Measurements from ENCODE around the gene NDST4. TPM values are rescaled to one million over a fixed set of nuclear protein-coding genes. Genes with fewer than 3 reads are reported as not detected.

NDST4 gene
- total and polyA plus RNA-seq, 7 experiments from 2014 or later: not detected

GRCh38 chr4:114783215-114783595 lies 330.2 kb downstream of the NDST4 start:
- POLR2A ChIA-PET: no interaction called here
- no peak for DNase-seq
- intact Hi-C loops (cut with micrococcal nuclease): no loop called here
- H3K36me3 ChIP-seq (ENCODE audit: control insufficient read depth in 2 of 3, insufficient read depth in 3 of 3, low read length in 3 of 3): no peaks in the 10 kb centered on the region
- no peaks in the 10 kb centered on the region for H3K9me3 ChIP-seq (ENCODE audit: control insufficient read depth in 2 of 3, low read length in 3 of 3)
- no peak overlapping the region for H3K27ac ChIP-seq (ENCODE audit: low read depth, low read length)
- H3K4me3 ChIP-seq (ENCODE audit: low read length): no peak overlapping the region
- Mint-ChIP-seq H3K27me3 (peaks cover 0 to 30% (median 7%) of the 10 kb centered on the region in 5 donors), H3K36me3 (peaks cover 0 to 3% (median 0%) of the 10 kb centered on the region in 5 donors), H3K4me3 (no peak overlapping the region), H3K4me1 (no peaks in the 10 kb centered on the region), H3K9me3 (peaks cover 0 to 5% (median 0%) of the 10 kb centered on the region in 11 donors), H3K27ac (no peak overlapping the region)
- no peaks in the 10 kb centered on the region for H3K4me1 ChIP-seq (ENCODE audit: control insufficient read depth in 2 of 2, insufficient read depth in 2 of 2, low read length in 2 of 2)
- CTCF ChIA-PET: no interaction called here
- no peak for ATAC-seq
- no peaks in the 10 kb centered on the region for H3K27me3 ChIP-seq (ENCODE audit: control insufficient read depth in 2 of 2, insufficient read depth in 2 of 2, low read length in 2 of 2)

- H3K9me3 ChIP-seq (ENCODE audit: control insufficient read depth in 2 of 3, low read length in 3 of 3): no peaks in the 10 kb centered on the region
- ChIA-PET CTCF (no interaction called here), POLR2A (no interaction called here)
- H3K36me3 Mint-ChIP-seq: peaks cover 0 to 3% (median 0%) of the 10 kb centered on the region in 5 donors
- intact Hi-C loops (cut with micrococcal nuclease): no loop called here
- DNase-seq (no peak), ATAC-seq (no peak)
- no peak overlapping the region for H3K4me3 Mint-ChIP-seq
- no peak overlapping the region for H3K27ac Mint-ChIP-seq
- no peaks in the 10 kb centered on the region for H3K27me3 ChIP-seq (ENCODE audit: control insufficient read depth in 2 of 2, insufficient read depth in 2 of 2, low read length in 2 of 2)
- no peaks in the 10 kb centered on the region for H3K36me3 ChIP-seq (ENCODE audit: control insufficient read depth in 2 of 3, insufficient read depth in 3 of 3, low read length in 3 of 3)
- no peaks in the 10 kb centered on the region for H3K4me1 Mint-ChIP-seq
- no peak overlapping the region for H3K27ac ChIP-seq (ENCODE audit: low read depth, low read length)
- H3K9me3 Mint-ChIP-seq: peaks cover 0 to 5% (median 0%) of the 10 kb centered on the region in 11 donors
- H3K27me3 Mint-ChIP-seq: peaks cover 0 to 26% (median 6%) of the 10 kb centered on the region in 5 donors
- H3K4me1 ChIP-seq (ENCODE audit: control insufficient read depth in 2 of 2, insufficient read depth in 2 of 2, low read length in 2 of 2): no peaks in the 10 kb centered on the region
- H3K4me3 ChIP-seq (ENCODE audit: low read length): no peak overlapping the region
Measured at GRCh38 chr4:114782415-114783214, 330.8 kb downstream of the NDST4 start.

GRCh38 chr4:114780205-114780604 lies 333.2 kb downstream of the NDST4 start:
- intact Hi-C loops (cut with micrococcal nuclease): no loop called here
- no peaks in the 10 kb centered on the region for H3K4me1 Mint-ChIP-seq
- H3K36me3 Mint-ChIP-seq: peaks cover 0 to 3% (median 0%) of the 10 kb centered on the region in 5 donors
- Histone ChIP-seq H3K9me3 (ENCODE audit: control insufficient read depth in 2 of 3, low read length in 3 of 3) (no peaks in the 10 kb centered on the region), H3K36me3 (ENCODE audit: control insufficient read depth in 2 of 3, insufficient read depth in 3 of 3, low read length in 3 of 3) (no peaks in the 10 kb centered on the region), H3K27me3 (ENCODE audit: control insufficient read depth in 2 of 2, insufficient read depth in 2 of 2, low read length in 2 of 2) (no peaks in the 10 kb centered on the region), H3K4me1 (ENCODE audit: control insufficient read depth in 2 of 2, insufficient read depth in 2 of 2, low read length in 2 of 2) (no peaks in the 10 kb centered on the region), H3K4me3 (ENCODE audit: low read length) (no peak overlapping the region), H3K27ac (ENCODE audit: low read depth, low read length) (no peak overlapping the region)
- H3K9me3 Mint-ChIP-seq: peaks cover 0 to 3% (median 0%) of the 10 kb centered on the region in 11 donors
- H3K4me3 Mint-ChIP-seq: no peak overlapping the region
- ATAC-seq: no peak
- H3K27me3 Mint-ChIP-seq: peaks cover 0 to 17% (median 6%) of the 10 kb centered on the region in 5 donors
- CTCF ChIA-PET: no interaction called here
- POLR2A ChIA-PET: no interaction called here
- DNase-seq: no peak
- no peak overlapping the region for H3K27ac Mint-ChIP-seq
